ENCODE results near the gene OR2T10. TPM values are rescaled to one million over a fixed set of nuclear protein-coding genes. Genes with fewer than 3 reads are reported as not detected.

The OR2T10 gene
- total RNA-seq, 2 donors from 2014 or later: not detected

DNA sequence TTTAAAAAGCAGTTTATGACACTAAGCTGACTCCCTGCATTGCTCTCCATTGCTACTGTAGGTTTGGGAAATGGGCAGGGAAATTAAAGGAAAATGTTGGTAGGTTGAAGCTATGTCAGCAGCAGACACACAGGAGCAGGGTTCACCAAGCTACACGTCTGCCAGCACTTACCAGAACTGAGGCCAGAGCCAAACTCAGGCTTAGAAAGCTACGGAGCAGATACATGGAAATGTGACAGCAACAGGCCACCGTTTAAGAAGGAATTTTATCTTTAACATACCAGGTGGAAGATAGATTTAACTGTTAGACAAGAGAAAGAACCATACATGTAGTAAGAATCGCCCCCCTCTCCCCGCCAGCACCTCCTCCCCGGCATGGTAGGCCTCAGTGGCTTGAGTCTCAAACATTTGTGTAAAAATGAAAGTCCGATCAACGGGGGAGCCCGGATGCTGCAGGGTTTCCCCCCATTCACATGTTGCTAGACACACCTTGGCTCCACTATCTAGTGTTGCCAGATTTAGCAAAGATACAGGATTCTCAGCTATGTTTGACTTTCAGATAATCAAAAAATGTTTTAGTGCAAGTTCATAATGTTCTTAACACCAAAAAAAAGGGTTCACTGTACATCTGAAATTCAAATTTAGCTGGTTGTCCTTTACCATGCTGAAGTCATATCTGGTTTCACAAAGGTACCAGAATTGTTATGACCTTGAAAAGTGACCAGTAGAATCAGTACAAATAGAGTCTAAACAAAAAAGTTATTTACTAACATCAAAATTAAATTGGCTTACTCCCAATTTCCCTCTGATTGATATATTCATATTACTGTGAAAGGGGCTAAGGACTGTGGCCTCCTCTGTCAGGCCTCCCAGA is 30.7 kb upstream of the OR2T10 start:
- Mint-ChIP-seq H3K4me1 (no peaks in the 10 kb centered on the region), H3K36me3 (ENCODE audit: low read depth) (peaks cover 2% of the 10 kb centered on the region), H3K27me3 (ENCODE audit: insufficient read depth) (no peaks in the 10 kb centered on the region), H3K4me3 (no peak overlapping the region), H3K27ac (no peak overlapping the region), H3K9me3 (peaks cover 38% of the 10 kb centered on the region)
- H3K27me3 ChIP-seq (ENCODE audit: control insufficient read depth, insufficient read depth, low read length, poor library complexity, severe bottlenecking): no peaks in the 10 kb centered on the region
- no peak for DNase-seq
- no peaks in the 10 kb centered on the region for H3K4me1 ChIP-seq (ENCODE audit: control insufficient read depth, insufficient read depth, low read length)
- H3K27ac ChIP-seq (ENCODE audit: low read depth, low read length): no peak overlapping the region
- 62 to 74% methylated on average over 6 to 9 of the region's 9 CpGs for WGBS, 2 experiments (ENCODE audit: insufficient coverage in 1 of 2, insufficient read length in 1 of 2)
- no peak overlapping the region for H3K9ac ChIP-seq (ENCODE audit: extremely low read depth, low read length, poor library complexity, severe bottlenecking)
- no peaks in the 10 kb centered on the region for H3K36me3 ChIP-seq (ENCODE audit: control insufficient read depth, insufficient read depth, low read length)
- TF ChIP-seq, protein P1, sequence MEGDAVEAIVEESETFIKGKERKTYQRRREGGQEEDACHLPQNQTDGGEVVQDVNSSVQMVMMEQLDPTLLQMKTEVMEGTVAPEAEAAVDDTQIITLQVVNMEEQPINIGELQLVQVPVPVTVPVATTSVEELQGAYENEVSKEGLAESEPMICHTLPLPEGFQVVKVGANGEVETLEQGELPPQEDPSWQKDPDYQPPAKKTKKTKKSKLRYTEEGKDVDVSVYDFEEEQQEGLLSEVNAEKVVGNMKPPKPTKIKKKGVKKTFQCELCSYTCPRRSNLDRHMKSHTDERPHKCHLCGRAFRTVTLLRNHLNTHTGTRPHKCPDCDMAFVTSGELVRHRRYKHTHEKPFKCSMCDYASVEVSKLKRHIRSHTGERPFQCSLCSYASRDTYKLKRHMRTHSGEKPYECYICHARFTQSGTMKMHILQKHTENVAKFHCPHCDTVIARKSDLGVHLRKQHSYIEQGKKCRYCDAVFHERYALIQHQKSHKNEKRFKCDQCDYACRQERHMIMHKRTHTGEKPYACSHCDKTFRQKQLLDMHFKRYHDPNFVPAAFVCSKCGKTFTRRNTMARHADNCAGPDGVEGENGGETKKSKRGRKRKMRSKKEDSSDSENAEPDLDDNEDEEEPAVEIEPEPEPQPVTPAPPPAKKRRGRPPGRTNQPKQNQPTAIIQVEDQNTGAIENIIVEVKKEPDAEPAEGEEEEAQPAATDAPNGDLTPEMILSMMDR (conservative IDR thresholded peaks at IDR 0.05): no peak
- H3K9me3 ChIP-seq (ENCODE audit: control insufficient read depth, low read length): peaks cover 78% of the 10 kb centered on the region
- no peak overlapping the region for H3K4me3 ChIP-seq (ENCODE audit: low read length)

- H3K9me3 ChIP-seq (ENCODE audit: control insufficient read depth, low read length): peaks cover 89% of the 10 kb centered on the region
- Mint-ChIP-seq H3K4me1 (no peaks in the 10 kb centered on the region), H3K36me3 (ENCODE audit: low read depth) (peaks cover 2% of the 10 kb centered on the region), H3K27me3 (ENCODE audit: insufficient read depth) (no peaks in the 10 kb centered on the region), H3K9me3 (peaks cover 35% of the 10 kb centered on the region), H3K27ac (no peak overlapping the region), H3K4me3 (no peak overlapping the region)
- TF ChIP-seq, protein P1 (conservative IDR thresholded peaks at IDR 0.05): no peak
- H3K27ac ChIP-seq (ENCODE audit: low read depth, low read length): no peak overlapping the region
- no peaks in the 10 kb centered on the region for H3K4me1 ChIP-seq (ENCODE audit: control insufficient read depth, insufficient read depth, low read length)
- no peak for DNase-seq
- H3K4me3 ChIP-seq (ENCODE audit: low read length): no peak overlapping the region
- no peak overlapping the region for H3K9ac ChIP-seq (ENCODE audit: extremely low read depth, low read length, poor library complexity, severe bottlenecking)
- 69 to 81% methylated on average over 3 to 5 of the region's 5 CpGs for WGBS, 2 experiments (ENCODE audit: insufficient coverage in 1 of 2, insufficient read length in 1 of 2)
- no peaks in the 10 kb centered on the region for H3K36me3 ChIP-seq (ENCODE audit: control insufficient read depth, insufficient read depth, low read length)
- H3K27me3 ChIP-seq (ENCODE audit: control insufficient read depth, insufficient read depth, low read length, poor library complexity, severe bottlenecking): no peaks in the 10 kb centered on the region
Measured at GRCh38 chr1:248625971-248626370, 28.5 kb upstream of the OR2T10 start.

DNA sequence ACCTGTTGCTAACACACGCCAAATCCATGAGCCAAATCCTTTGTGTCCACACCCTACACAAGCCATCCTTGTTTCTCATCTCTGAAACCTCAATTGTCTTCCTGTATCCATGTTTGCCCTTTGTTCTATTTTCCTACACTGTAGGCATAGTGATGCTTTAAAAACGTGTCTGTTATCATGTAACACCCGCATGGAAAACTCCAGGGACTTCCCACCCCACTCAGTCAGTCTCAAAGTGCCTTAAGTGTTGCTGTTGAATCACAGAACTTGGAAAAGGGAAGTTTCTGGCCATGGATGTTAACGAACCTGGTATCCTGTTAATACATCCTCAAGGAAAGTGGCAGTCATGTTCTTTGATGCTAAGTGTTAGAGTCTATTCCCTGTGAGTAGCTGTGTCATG is 27.7 kb upstream of the OR2T10 start:
- Mint-ChIP-seq H3K27me3 (ENCODE audit: insufficient read depth) (no peaks in the 10 kb centered on the region), H3K4me3 (no peak overlapping the region), H3K9me3 (peaks cover 33% of the 10 kb centered on the region), H3K36me3 (ENCODE audit: low read depth) (peaks cover 2% of the 10 kb centered on the region), H3K27ac (no peak overlapping the region), H3K4me1 (no peaks in the 10 kb centered on the region)
- no peaks in the 10 kb centered on the region for H3K27me3 ChIP-seq (ENCODE audit: control insufficient read depth, insufficient read depth, low read length, poor library complexity, severe bottlenecking)
- no peak overlapping the region for H3K27ac ChIP-seq (ENCODE audit: low read depth, low read length)
- no peaks in the 10 kb centered on the region for H3K36me3 ChIP-seq (ENCODE audit: control insufficient read depth, insufficient read depth, low read length)
- no peak overlapping the region for H3K4me3 ChIP-seq (ENCODE audit: low read length)
- H3K4me1 ChIP-seq (ENCODE audit: control insufficient read depth, insufficient read depth, low read length): no peaks in the 10 kb centered on the region
- 41 to 52% methylated on average over 4 of the region's 4 CpGs for WGBS, 2 experiments (ENCODE audit: insufficient coverage in 1 of 2, insufficient read length in 1 of 2)
- TF ChIP-seq, protein P1 (conservative IDR thresholded peaks at IDR 0.05): no peak
- no peak overlapping the region for H3K9ac ChIP-seq (ENCODE audit: extremely low read depth, low read length, poor library complexity, severe bottlenecking)
- DNase-seq: no peak
- peaks cover 88% of the 10 kb centered on the region for H3K9me3 ChIP-seq (ENCODE audit: control insufficient read depth, low read length)

Data from endodermal cell (in vitro differentiated cells).